Smooth muscle cell (in vitro differentiated cells): ENCODE data around the gene LHPP. TPM values are rescaled to one million over a fixed set of nuclear protein-coding genes. Genes with fewer than 3 reads are reported as not detected.

Experiments
- DNase-seq: peaks from one replicate; lab custom pipeline; 2025; ENCODE audit not compliant: unreplicated experiment; lab: John Stamatoyannopoulos, UW
- H2AFZ ChIP-seq: fragments of 200-600 bp; sonication (generic); 2 replicates; pipeline ENCODE4 v1.6.0; 2016; ENCODE audit warnings: antibody characterized with exemption, low read depth, mild to moderate bottlenecking
- H3F3A ChIP-seq: fragments of 200-600 bp; sonication (generic); 2 replicates; pipeline ENCODE4 v1.6.0; 2017; ENCODE audit warnings: antibody characterized with exemption, low read depth
- H3K27ac ChIP-seq: fragments of 200-600 bp; sonication (generic); 2 replicates; pipeline ENCODE4 v1.5.1; 2016; ENCODE audit warnings: low read depth, mild to moderate bottlenecking
- H3K27me3 ChIP-seq: fragments of 200-600 bp; sonication (generic); 2 replicates; pipeline ENCODE4 v1.6.1; 2016; ENCODE audit warnings: low read depth, mild to moderate bottlenecking
- H3K36me3 ChIP-seq: fragments of 200-600 bp; sonication (generic); 2 replicates; pipeline ENCODE4 v1.5.1; 2016; ENCODE audit warnings: low read depth
- H3K4me1 ChIP-seq: fragments of 200-600 bp; sonication (generic); 2 replicates; pipeline ENCODE4 v1.5.1; 2016; ENCODE audit warnings: low read depth
- H3K4me2 ChIP-seq: fragments of 200-600 bp; sonication (generic); 2 replicates; pipeline ENCODE4 v1.6.0; 2016; ENCODE audit warnings: mild to moderate bottlenecking
- H3K4me3 ChIP-seq: fragments of 200-600 bp; sonication (generic); 2 replicates; pipeline ENCODE4 v1.5.1; 2016; ENCODE audit warnings: mild to moderate bottlenecking
- H3K79me2 ChIP-seq: fragments of 200-600 bp; sonication (generic); 2 replicates; pipeline ENCODE4 v1.6.0; 2016; ENCODE audit warnings: low read depth, mild to moderate bottlenecking
- H3K9ac ChIP-seq: fragments of 200-600 bp; sonication (generic); 2 replicates; pipeline ENCODE4 v1.6.0; 2016; ENCODE audit warnings: low read depth
- H3K9me3 ChIP-seq: fragments of 200-600 bp; sonication (generic); replicated peaks from 2 replicates; pipeline ENCODE4 v1.5.1; 2016; ENCODE audit warnings: low read depth
- H4K20me1 ChIP-seq: fragments of 200-600 bp; sonication (generic); 2 replicates; pipeline ENCODE4 v1.6.0; 2016; ENCODE audit warnings: low read depth
- WGBS: methylation state at CpG from one replicate; pipeline ENCODE4 v1.1.7; 2016; ENCODE audit warnings: low lambda C conversion rate; 5-methylcytosine and 5-hydroxymethylcytosine counted together
- polyA plus RNA-seq: library from polyadenylated mRNA; unstranded; fragments of >200 nt; fragmentation: Nextera tagmentation; extraction: Ambion mirVana; gene quantifications from 2 replicates; pipeline ENCODE4 v1.2.1, GENCODE V29; 2016
- total RNA-seq: library from RNA; depleted of rRNA; stranded (reverse); fragments of >200 nt; gene quantifications from 2 replicates; pipeline ENCODE4 v1.2.3, GENCODE V29; 2014
- TF ChIP-seq, protein P1 (sequence below): fragments of 200-600 bp; sonication (generic); IDR thresholded peaks from 2 replicates; pipeline ENCODE4 v1.5.1; 2017; ENCODE audit warnings: borderline replicate concordance, mild to moderate bottlenecking, antibody characterized with exemption; ENCODE audit not compliant: insufficient read depth, poor library complexity, severe bottlenecking

Gene LHPP
- total and polyA plus RNA-seq, 2 experiments from 2014 or later = 7.6 to 14.0 TPM

GRCh38 chr10:124574456-124575070, 112.9 kb downstream of the LHPP start:
- H3F3A ChIP-seq = no peaks in the 10 kb centered on the region
- no peak for DNase-seq
- H3K4me1 ChIP-seq = no peaks in the 10 kb centered on the region
- TF ChIP-seq, protein P1, sequence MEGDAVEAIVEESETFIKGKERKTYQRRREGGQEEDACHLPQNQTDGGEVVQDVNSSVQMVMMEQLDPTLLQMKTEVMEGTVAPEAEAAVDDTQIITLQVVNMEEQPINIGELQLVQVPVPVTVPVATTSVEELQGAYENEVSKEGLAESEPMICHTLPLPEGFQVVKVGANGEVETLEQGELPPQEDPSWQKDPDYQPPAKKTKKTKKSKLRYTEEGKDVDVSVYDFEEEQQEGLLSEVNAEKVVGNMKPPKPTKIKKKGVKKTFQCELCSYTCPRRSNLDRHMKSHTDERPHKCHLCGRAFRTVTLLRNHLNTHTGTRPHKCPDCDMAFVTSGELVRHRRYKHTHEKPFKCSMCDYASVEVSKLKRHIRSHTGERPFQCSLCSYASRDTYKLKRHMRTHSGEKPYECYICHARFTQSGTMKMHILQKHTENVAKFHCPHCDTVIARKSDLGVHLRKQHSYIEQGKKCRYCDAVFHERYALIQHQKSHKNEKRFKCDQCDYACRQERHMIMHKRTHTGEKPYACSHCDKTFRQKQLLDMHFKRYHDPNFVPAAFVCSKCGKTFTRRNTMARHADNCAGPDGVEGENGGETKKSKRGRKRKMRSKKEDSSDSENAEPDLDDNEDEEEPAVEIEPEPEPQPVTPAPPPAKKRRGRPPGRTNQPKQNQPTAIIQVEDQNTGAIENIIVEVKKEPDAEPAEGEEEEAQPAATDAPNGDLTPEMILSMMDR = no peak
- no peak overlapping the region for H3K9ac ChIP-seq
- H3K9me3 ChIP-seq = no peaks in the 10 kb centered on the region
- H3K36me3 ChIP-seq = no peaks in the 10 kb centered on the region
- no peak overlapping the region for H3K4me3 ChIP-seq
- H2AFZ ChIP-seq = no peak overlapping the region
- WGBS = 97% methylated on average over 14 of the region's 14 CpGs
- no peak overlapping the region for H3K4me2 ChIP-seq
- H3K79me2 ChIP-seq = no peaks in the 10 kb centered on the region
- no peak overlapping the region for H3K27ac ChIP-seq
- no peaks in the 10 kb centered on the region for H3K27me3 ChIP-seq
- H4K20me1 ChIP-seq = no peaks in the 10 kb centered on the region

DNA sequence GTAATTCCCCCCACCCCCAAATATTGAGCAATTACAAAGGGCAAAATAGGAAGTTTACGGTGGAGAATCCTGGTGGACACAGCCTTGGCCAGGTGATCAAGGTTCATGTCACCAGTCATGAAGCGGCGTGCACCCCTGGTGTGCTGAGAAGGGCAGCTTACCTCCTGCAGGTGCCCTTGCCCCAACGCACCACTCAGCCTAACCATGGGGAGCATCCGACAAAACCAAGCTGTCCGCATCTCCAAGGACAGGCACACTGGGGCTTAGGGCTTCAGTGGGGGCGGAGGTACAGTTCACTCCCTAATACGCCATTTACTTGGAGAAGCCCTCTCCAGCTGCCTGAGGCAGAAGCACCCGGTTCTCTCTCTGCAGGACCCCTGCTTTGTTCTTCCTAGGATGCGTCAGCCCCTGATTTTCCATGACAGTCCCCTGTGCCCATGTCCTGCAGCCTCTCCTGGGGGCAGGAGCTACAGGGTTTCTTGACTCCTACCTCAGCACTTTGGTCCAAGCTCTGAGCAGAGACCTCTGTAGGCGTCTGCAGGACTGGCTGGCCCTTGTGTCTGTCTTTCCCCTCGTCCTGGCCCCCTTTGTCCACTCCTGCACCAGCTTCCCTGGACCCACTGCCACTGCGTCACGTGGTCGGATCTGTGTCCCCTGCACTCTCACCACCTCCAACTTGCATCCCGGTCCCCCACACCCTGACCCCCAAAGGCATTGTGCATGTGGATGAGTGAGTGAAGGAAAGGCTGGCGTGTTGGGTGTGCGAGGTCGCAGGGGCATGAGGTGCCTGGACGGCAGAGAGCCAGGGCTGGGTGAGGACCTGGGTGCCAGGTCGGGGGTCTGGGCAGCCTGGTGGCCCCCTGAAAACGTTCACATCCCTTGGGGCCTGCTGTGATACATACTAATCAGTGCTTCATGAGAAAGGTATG, 113.7 kb downstream of the LHPP start:
- TF ChIP-seq, protein P1 = no peak

DNA sequence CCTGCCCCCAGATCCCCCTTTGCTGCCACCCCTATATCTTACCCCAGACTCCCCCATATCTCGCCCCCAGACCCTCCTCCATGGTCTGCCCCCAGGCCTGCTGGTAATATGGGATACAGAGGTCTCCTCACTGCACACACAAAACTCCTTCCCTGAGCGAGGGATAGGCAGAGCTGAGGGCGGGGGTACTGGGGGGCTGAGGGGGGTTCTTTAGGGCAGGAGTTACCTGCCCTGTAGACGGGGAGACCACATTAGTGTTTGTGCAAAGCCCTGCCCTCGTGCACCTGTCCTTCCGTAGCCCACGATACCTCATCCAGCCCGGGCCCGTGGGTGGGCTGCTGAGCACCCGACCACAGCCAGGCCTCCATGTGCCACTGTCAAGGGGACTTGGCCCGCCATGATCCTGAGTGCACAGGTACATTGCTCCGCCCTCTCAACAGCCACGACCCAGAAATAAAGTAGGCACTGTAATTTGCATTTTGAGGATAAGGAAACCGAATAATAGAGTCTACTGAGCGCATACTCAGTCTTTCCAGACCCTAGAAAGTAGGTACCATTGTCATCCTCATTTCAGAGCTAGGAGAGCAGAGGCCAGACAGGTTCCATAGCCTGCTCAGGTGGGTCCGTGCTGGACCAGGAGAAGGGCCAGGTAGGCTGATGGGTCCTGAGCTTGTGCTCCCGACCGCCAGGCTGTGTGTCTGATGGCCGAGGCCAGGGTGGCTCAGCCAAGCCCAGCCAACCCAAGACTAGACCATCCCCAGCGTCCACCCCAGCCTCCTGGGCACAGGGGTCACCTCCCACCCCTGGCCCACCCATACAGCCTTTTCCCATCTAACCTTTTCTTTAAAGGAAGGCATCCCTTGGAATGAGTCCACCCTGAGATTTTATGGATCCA, 115.2 kb downstream of the LHPP start:
- no peaks in the 10 kb centered on the region for H3F3A ChIP-seq
- no peak overlapping the region for H3K4me3 ChIP-seq
- no peaks in the 10 kb centered on the region for H3K36me3 ChIP-seq
- no peaks in the 10 kb centered on the region for H4K20me1 ChIP-seq
- H3K27me3 ChIP-seq = no peaks in the 10 kb centered on the region
- H3K4me1 ChIP-seq = no peaks in the 10 kb centered on the region
- H3K9ac ChIP-seq = no peak overlapping the region
- H3K9me3 ChIP-seq = no peaks in the 10 kb centered on the region
- TF ChIP-seq, protein P1 = no peak
- no peak overlapping the region for H3K27ac ChIP-seq
- H2AFZ ChIP-seq = no peak overlapping the region
- no peaks in the 10 kb centered on the region for H3K79me2 ChIP-seq
- H3K4me2 ChIP-seq = no peak overlapping the region
- 89% methylated on average over 17 of the region's 20 CpGs for WGBS
- DNase-seq = no peak

More for the DNA sequence above, 113.7 kb downstream of the LHPP start:
- no peaks in the 10 kb centered on the region for H3K36me3 ChIP-seq
- H3K9ac ChIP-seq = no peak overlapping the region
- no peaks in the 10 kb centered on the region for H4K20me1 ChIP-seq
- no peaks in the 10 kb centered on the region for H3K79me2 ChIP-seq
- no peak overlapping the region for H2AFZ ChIP-seq
- no peaks in the 10 kb centered on the region for H3K27me3 ChIP-seq
- no peak overlapping the region for H3K4me3 ChIP-seq
- WGBS = 83% methylated on average over 22 of the region's 22 CpGs
- H3K27ac ChIP-seq = no peak overlapping the region
- H3K9me3 ChIP-seq = no peaks in the 10 kb centered on the region
- H3K4me2 ChIP-seq = no peak overlapping the region
- no peaks in the 10 kb centered on the region for H3K4me1 ChIP-seq
- no peak for DNase-seq
- H3F3A ChIP-seq = no peaks in the 10 kb centered on the region
